ENCODE results near the gene PEA15. TPM values are rescaled to one million over a fixed set of nuclear protein-coding genes. Genes with fewer than 3 reads are reported as not detected.

PEA15 gene
- total and polyA plus RNA-seq, 2 experiments from 2014 or later = 368 to 638 TPM

DNA sequence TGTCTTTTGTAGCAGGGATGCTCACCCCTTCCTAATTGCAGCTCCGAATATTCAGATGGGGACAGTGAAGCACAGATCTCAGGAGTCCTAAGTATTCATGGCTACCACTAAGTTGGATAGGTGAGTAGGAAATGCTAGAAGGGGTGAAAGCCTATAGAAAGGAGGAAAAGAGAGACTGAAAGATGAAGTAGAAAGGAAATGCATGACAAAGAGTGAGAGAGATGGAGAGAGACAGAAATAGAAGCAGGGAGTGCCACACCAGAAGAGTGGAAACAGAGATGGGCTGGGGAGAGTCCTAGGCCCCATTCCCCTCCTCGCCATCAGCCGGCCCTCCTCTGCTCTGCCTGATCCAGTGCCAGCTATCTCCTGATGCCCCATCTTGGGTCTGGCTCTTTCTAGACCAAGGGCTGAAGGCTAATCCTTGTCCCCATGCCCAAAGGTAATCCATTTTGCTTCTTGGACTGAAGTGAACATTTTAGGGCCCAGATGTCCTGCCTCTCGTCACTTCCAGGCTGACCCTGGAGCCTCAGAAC lies 2.0 kb downstream of the PEA15 start:
- Histone ChIP-seq H3K9me2 (ENCODE audit: insufficient read depth) (no peaks in the 10 kb centered on the region), H3K9ac (peak overlapping the region; percentile 94), H3K27ac (peak overlapping the region; percentile 93), H3K9me3 (ENCODE audit: low read depth) (no peaks in the 10 kb centered on the region), H4K20me1 (ENCODE audit: insufficient read depth) (no peaks in the 10 kb centered on the region), H3K79me2 (ENCODE audit: insufficient read depth) (peaks cover 60% of the 10 kb centered on the region), H3K4me2 (ENCODE audit: unreplicated experiment) (peak overlapping the region; percentile 92), H3K4me3 (peak overlapping the region; percentile 81), H3K4me1 (ENCODE audit: insufficient read depth) (peaks cover 45% of the 10 kb centered on the region), H2AFZ (no peak overlapping the region), H3F3A (ENCODE audit: insufficient read depth) (peaks cover 46% of the 10 kb centered on the region), H3K27me3 (replicated peaks; ENCODE audit: insufficient read depth) (no peaks in the 10 kb centered on the region), H3K36me3 (ENCODE audit: low read depth) (peaks cover 26% of the 10 kb centered on the region)
- 73 to 74% methylated on average over 4 of the region's 4 CpGs for WGBS, 2 experiments (ENCODE audit: low coverage in 1 of 2, low lambda C conversion rate in 2 of 2, missing lambda C conversion rate in 2 of 2)
- in situ Hi-C loops (cut with MboI) = no loop called here
- no peak for DNase-seq
- no peak for TF ChIP-seq EZH2phosphoT487 (IDR thresholded peaks at IDR 0.05; ENCODE audit: insufficient read depth, low read depth)
- TF ChIP-seq EZH2 (IDR thresholded peaks at IDR 0.05; ENCODE audit: insufficient read depth, poor library complexity, severe bottlenecking) = no peak

DNA sequence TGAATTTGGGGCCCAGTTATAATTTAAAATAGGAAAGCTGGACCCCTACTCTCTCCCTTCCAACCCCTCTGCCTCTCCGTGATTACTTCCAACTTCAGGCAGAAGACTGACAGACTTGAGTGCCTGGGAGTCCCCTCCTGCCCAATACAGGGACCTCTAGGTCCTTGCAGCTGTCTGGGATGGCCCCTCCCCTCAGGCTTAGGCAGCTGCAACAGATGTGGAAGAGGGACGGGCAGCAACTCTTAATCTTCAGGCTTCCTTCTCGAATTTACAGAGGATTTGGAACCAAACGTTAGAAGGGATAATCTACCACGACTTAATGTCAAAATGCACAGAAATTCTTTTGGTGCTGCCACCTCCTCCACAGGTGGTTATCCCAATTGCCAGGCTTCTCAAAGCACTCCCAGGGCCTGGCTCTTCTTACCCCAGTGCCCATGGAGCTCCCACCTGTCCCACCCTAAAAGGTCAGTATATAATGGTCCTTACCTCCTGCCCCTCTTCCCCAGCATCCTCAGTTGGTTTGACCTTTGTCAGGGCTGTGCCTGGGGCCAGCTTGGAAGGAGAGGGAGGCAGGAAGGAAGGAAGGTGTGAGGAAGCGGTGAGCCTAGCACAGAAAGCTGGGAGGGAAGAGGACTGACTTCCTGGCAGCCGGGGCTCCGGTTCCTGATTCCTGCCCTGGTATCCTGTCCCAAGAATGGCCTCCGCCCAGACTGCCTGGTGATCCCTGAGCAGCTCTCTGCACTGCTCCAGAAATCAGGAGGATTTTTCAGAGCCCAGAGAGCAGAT lies 2.8 kb downstream of the PEA15 start:
- whole genome bisulfite sequencing, 2 experiments (ENCODE audit: low coverage in 1 of 2, low lambda C conversion rate in 2 of 2, missing lambda C conversion rate in 2 of 2) = 47% methylated on average over 9 of the region's 9 CpGs
- H3K36me3 ChIP-seq (ENCODE audit: low read depth) = peaks cover 34% of the 10 kb centered on the region
- H3K4me3 ChIP-seq = peak overlapping the region; percentile 81
- TF ChIP-seq EZH2phosphoT487 (IDR thresholded peaks at IDR 0.05; ENCODE audit: insufficient read depth, low read depth) = no peak
- TF ChIP-seq EZH2 (IDR thresholded peaks at IDR 0.05; ENCODE audit: insufficient read depth, poor library complexity, severe bottlenecking) = no peak
- no peaks in the 10 kb centered on the region for H4K20me1 ChIP-seq (ENCODE audit: insufficient read depth)
- H3K4me1 ChIP-seq (ENCODE audit: insufficient read depth) = peaks cover 45% of the 10 kb centered on the region
- H3K9me2 ChIP-seq (ENCODE audit: insufficient read depth) = no peaks in the 10 kb centered on the region
- H3K27ac ChIP-seq = peak overlapping the region; percentile 93
- peak overlapping the region; percentile 92 for H3K4me2 ChIP-seq (ENCODE audit: unreplicated experiment)
- no peak overlapping the region for H2AFZ ChIP-seq
- H3K27me3 ChIP-seq (replicated peaks; ENCODE audit: insufficient read depth) = no peaks in the 10 kb centered on the region
- peaks cover 54% of the 10 kb centered on the region for H3F3A ChIP-seq (ENCODE audit: insufficient read depth)
- in situ Hi-C loops (cut with MboI) = no loop called here
- peak overlapping the region; percentile 94 for H3K9ac ChIP-seq
- H3K79me2 ChIP-seq (ENCODE audit: insufficient read depth) = peaks cover 68% of the 10 kb centered on the region
- no peak for DNase-seq
- no peaks in the 10 kb centered on the region for H3K9me3 ChIP-seq (ENCODE audit: low read depth)

DNA sequence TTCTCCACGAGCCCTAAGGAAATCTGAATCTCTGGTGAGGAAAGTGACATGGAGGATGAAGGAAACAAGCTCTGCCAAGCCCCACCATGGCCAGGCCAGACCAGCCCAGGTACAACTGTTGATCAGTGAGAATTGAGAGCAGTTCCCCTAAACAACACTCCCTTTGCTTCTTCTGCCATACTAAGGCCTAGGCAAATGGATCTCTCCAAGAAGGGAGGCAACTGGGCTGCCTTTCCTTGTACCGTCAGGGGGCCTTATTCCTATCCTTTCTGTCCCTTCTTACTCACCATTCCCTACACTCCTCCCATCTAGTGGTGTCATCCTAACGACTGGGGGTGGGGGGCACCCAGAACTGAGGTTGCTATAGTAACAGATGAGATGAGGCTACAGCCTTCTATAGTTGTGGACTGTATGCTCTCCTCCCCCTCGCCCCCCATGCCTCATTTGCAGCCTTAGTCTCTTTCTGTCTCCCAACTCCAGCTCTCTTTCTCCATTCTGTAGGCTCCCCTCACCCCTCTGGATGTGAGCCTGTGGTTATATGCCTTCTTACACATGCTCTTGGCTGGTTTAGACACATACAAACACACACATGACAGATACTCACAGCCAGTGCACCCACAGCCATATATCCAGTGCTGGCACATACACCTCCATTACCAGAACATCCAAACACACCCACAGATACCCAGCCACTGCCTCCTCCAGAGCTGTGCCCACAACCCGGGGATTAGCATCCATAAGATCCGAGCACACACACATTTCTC lies 3.6 kb downstream of the PEA15 start:
- no peaks in the 10 kb centered on the region for H3K9me2 ChIP-seq (ENCODE audit: insufficient read depth)
- TF ChIP-seq EZH2phosphoT487 (IDR thresholded peaks at IDR 0.05; ENCODE audit: insufficient read depth, low read depth) (no peak), EZH2 (IDR thresholded peaks at IDR 0.05; ENCODE audit: insufficient read depth, poor library complexity, severe bottlenecking) (no peak)
- H3K9ac ChIP-seq = peak overlapping the region; percentile 94
- peak overlapping the region; percentile 81 for H3K4me3 ChIP-seq
- in situ Hi-C loops (cut with MboI) = no loop called here
- peak overlapping the region; percentile 92 for H3K4me2 ChIP-seq (ENCODE audit: unreplicated experiment)
- peaks cover 40% of the 10 kb centered on the region for H3K36me3 ChIP-seq (ENCODE audit: low read depth)
- peak; percentile 57 for DNase-seq
- H3K79me2 ChIP-seq (ENCODE audit: insufficient read depth) = peaks cover 73% of the 10 kb centered on the region
- peaks cover 55% of the 10 kb centered on the region for H3F3A ChIP-seq (ENCODE audit: insufficient read depth)
- H3K27me3 ChIP-seq (replicated peaks; ENCODE audit: insufficient read depth) = no peaks in the 10 kb centered on the region
- no peaks in the 10 kb centered on the region for H4K20me1 ChIP-seq (ENCODE audit: insufficient read depth)
- peaks cover 45% of the 10 kb centered on the region for H3K4me1 ChIP-seq (ENCODE audit: insufficient read depth)
- WGBS, 2 experiments (ENCODE audit: low coverage in 1 of 2, low lambda C conversion rate in 2 of 2, missing lambda C conversion rate in 2 of 2) = 27 to 30% methylated on average over 6 of the region's 6 CpGs
- H3K27ac ChIP-seq = peak overlapping the region; percentile 93
- no peak overlapping the region for H2AFZ ChIP-seq
- no peaks in the 10 kb centered on the region for H3K9me3 ChIP-seq (ENCODE audit: low read depth)

DNA sequence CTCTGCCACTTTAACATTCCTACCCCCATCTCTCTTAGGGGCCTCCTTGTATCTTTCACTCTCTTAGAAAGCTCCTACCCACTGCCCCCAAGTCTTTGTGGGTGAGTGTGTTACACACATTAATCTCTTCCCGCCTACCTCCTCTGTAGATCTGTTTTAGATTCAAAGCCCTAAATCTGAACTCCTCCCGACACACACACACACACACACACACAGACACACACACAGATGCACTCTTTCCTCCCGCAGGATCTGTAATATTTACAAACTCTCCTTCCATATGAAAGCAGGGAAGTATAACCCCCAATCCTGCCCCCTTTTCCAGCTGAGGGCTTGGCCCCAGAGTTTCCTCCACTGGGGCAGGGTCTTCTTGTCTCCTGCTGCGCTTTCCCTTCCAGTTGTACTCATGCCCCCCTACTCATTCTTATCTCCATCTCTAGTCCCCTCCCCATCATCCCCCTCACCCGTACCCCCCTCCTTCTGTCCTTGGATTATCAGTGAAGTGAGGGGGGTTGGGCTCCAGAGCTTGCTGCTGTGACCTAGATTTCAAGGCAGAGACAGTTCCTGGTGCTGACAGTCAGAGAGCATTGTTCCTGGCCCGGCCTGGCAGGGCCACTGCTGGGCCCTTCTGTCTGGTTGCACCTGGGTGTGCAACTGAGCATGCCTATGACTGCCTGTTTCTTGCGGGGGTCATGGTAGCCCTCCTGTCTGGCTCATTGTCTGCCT lies 4.3 kb downstream of the PEA15 start:
- H3K27me3 ChIP-seq (replicated peaks; ENCODE audit: insufficient read depth) = no peaks in the 10 kb centered on the region
- no peaks in the 10 kb centered on the region for H3K9me2 ChIP-seq (ENCODE audit: insufficient read depth)
- H3K9ac ChIP-seq = peak overlapping the region; percentile 94
- peaks cover 47% of the 10 kb centered on the region for H3K36me3 ChIP-seq (ENCODE audit: low read depth)
- H3K9me3 ChIP-seq (ENCODE audit: low read depth) = no peaks in the 10 kb centered on the region
- peak overlapping the region; percentile 93 for H3K27ac ChIP-seq
- H3K4me1 ChIP-seq (ENCODE audit: insufficient read depth) = peaks cover 50% of the 10 kb centered on the region
- H2AFZ ChIP-seq = no peak overlapping the region
- 45 to 54% methylated on average over 6 to 7 of the region's 7 CpGs for WGBS, 2 experiments (ENCODE audit: low coverage in 1 of 2, low lambda C conversion rate in 2 of 2, missing lambda C conversion rate in 2 of 2)
- peak; percentile 50 for DNase-seq
- peak overlapping the region; percentile 81 for H3K4me3 ChIP-seq
- peaks cover 63% of the 10 kb centered on the region for H3F3A ChIP-seq (ENCODE audit: insufficient read depth)
- in situ Hi-C loops (cut with MboI) = no loop called here
- no peaks in the 10 kb centered on the region for H4K20me1 ChIP-seq (ENCODE audit: insufficient read depth)
- peak overlapping the region; percentile 92 for H3K4me2 ChIP-seq (ENCODE audit: unreplicated experiment)
- TF ChIP-seq EZH2 (IDR thresholded peaks at IDR 0.05; ENCODE audit: insufficient read depth, poor library complexity, severe bottlenecking) (no peak), EZH2phosphoT487 (IDR thresholded peaks at IDR 0.05; ENCODE audit: insufficient read depth, low read depth) (no peak)
- peaks cover 81% of the 10 kb centered on the region for H3K79me2 ChIP-seq (ENCODE audit: insufficient read depth)

All from GM23248 (cell line).